Measurements from ENCODE around the gene CPHXL2.

Gene CPHXL2

GRCh38 chr16:75676909-75677308, at the start of gene CPHXL2:
Gene CPHXL2 (minus strand): TSS chr16:75677009. CDS start chr16:75676999, 10 bp downstream.
- no peak for TF ChIP-seq CTCF (IDR thresholded peaks at IDR 0.05; ENCODE audit: low read length, missing control alignments)
- DNase-seq (ENCODE audit: low read depth): no peak
- no peak within 1 kb of the TSS for H3K4me3 ChIP-seq (replicated peaks; ENCODE audit: low read depth, low read length)

- DNase-seq (ENCODE audit: low read depth): no peak
- no peak for TF ChIP-seq CTCF (IDR thresholded peaks at IDR 0.05; ENCODE audit: low read length, missing control alignments)
- no peak within 1 kb of the TSS for H3K4me3 ChIP-seq (replicated peaks; ENCODE audit: low read depth, low read length)
Measured at GRCh38 chr16:75726390-75726789, 49.6 kb upstream of the CPHXL2 start, which contains the start of gene CPHXL. Gene CPHXL (minus strand): TSS chr16:75726490. CDS start chr16:75726442, 48 bp downstream.

GRCh38 chr16:75718452-75718851, 41.6 kb upstream of the CPHXL2 start:
- TF ChIP-seq CTCF (IDR thresholded peaks at IDR 0.05; ENCODE audit: low read length, missing control alignments): no peak
- DNase-seq (ENCODE audit: low read depth): no peak

GRCh38 chr16:75714661-75715060, 37.9 kb upstream of the CPHXL2 start:
- DNase-seq (ENCODE audit: low read depth): no peak
- no peak for TF ChIP-seq CTCF (IDR thresholded peaks at IDR 0.05; ENCODE audit: low read length, missing control alignments)
- H3K4me3 ChIP-seq (replicated peaks; ENCODE audit: low read depth, low read length): no peak overlapping the region

More at GRCh38 chr16:75718452-75718851, 41.6 kb upstream of the CPHXL2 start:
- H3K4me3 ChIP-seq (replicated peaks; ENCODE audit: low read depth, low read length): no peak overlapping the region

- TF ChIP-seq CTCF (IDR thresholded peaks at IDR 0.05; ENCODE audit: low read length, missing control alignments): no peak
- no peak for DNase-seq (ENCODE audit: low read depth)
- H3K4me3 ChIP-seq (replicated peaks; ENCODE audit: low read depth, low read length): no peak overlapping the region
Measured at GRCh38 chr16:75710344-75710743, 33.5 kb upstream of the CPHXL2 start.

GRCh38 chr16:75703306-75703705, 26.5 kb upstream of the CPHXL2 start:
- no peak for TF ChIP-seq CTCF (IDR thresholded peaks at IDR 0.05; ENCODE audit: low read length, missing control alignments)
- no peak overlapping the region for H3K4me3 ChIP-seq (replicated peaks; ENCODE audit: low read depth, low read length)
- no peak for DNase-seq (ENCODE audit: low read depth)

GRCh38 chr16:75702242-75702641, 25.4 kb upstream of the CPHXL2 start:
- TF ChIP-seq CTCF (IDR thresholded peaks at IDR 0.05; ENCODE audit: low read length, missing control alignments): no peak
- no peak overlapping the region for H3K4me3 ChIP-seq (replicated peaks; ENCODE audit: low read depth, low read length)
- DNase-seq (ENCODE audit: low read depth): no peak

Data from fibroblast of pulmonary artery (primary cell).